Renal pelvis (tissue), 4 donors: ENCODE measurements around the gene MTHFD2. TPM values are rescaled to one million over a fixed set of nuclear protein-coding genes. Genes with fewer than 3 reads are reported as not detected.
"Not testable (repeated sequence)": the region's sequence is repeated elsewhere in the genome, so short reads cannot be mapped to it uniquely, and the experiment has no call there.

Experiments used
- DNase-seq: peaks from one replicate; pipeline ENCODE4 v3.0.0-alpha.2; 2013
- polyA plus RNA-seq, 3 donors: library from polyadenylated mRNA; unstranded; fragments of 120-200 nt; gene quantifications; one replicate each; pipeline ENCODE4 v1.2.1, GENCODE V29; 2013; ENCODE audit not compliant: insufficient read length in 3 of 3

Gene MTHFD2
- polyA plus RNA-seq, 3 donors: 23.8 to 30.8 (median 25.4) TPM

- no peak for DNase-seq
Measured at GRCh38 chr2:74188018-74188601, 10.3 kb upstream of the MTHFD2 start.

DNA sequence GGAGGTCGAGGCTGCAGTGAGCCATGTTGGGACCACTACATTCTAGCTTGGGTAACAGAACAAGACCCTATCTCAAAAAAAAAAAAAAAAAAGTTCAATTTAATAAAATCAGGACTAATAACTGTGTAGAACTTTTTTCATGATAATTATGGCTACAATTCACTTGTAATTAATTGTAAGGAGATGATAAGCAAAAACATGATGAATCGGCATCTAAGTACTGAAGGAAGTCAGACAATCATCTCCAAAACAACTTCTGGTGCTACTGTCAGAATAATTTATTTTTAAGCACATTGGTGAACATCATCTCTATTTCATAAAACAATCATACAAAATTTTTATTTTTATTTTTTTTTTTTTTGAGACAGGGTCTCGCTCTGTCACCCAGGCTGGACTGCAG, 9.7 kb upstream of the MTHFD2 start:
- no peak for DNase-seq

DNA sequence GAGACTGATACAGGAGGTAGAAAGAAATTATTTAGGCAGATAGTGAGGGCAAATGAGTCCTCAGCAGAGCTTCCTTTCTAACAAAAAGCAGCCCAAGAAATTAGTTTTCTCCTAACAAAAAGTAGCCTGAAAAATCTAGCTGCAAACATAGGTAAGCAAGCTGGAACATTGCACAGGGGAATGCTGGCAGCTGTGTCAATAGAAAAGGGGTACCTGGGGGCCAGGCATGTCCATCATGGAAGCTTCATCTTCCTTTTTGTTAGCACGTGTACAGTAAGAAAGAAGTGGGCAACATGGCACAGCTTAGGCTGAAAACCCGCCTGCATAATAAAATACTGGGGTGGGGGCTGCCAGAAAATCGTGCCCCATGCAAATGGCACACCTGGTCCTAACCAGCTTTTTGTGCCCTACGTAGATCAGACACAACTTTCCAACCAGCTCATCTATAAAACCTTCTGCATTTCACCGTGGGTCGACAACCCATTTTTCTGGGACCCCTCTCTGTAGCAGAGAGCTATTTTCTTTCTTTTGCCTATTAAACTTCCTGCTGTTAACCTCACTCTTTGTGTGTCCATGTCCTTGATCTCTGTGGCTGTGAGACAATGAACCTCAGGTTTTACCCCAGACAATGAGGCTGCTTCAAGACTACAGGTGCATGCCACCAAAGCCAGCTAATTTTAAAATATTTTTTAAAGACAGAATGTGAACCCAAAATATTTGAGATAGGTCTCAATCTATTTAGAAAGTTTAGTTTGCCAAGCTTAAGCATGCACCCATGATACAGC, 6.6 kb upstream of the MTHFD2 start:
- no peak for DNase-seq

DNA sequence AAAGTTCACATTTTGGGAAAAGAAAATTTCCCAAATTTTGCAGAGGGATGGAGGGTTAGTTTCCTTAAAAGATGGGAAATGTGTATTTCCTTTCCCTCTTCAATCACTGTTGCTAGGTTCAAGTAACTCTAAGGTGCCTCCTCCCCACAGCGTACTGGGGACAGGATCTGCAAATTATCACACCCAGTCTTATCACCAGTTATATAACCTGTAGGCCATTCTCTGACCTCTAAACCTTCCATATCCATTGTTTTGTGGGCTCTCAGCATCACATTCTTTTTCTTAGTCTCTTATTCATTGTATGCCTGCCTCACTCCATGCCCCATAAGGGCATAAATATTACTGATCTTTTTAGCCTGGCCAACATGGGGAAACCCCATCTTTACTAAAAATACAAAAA, 3.6 kb upstream of the MTHFD2 start:
- DNase-seq: no peak

GRCh38 chr2:74197049-74197448, 1.4 kb upstream of the MTHFD2 start:
- DNase-seq: no peak

GRCh38 chr2:74198023-74198460, 373 bp upstream of the MTHFD2 start:
- DNase-seq: no peak

DNA sequence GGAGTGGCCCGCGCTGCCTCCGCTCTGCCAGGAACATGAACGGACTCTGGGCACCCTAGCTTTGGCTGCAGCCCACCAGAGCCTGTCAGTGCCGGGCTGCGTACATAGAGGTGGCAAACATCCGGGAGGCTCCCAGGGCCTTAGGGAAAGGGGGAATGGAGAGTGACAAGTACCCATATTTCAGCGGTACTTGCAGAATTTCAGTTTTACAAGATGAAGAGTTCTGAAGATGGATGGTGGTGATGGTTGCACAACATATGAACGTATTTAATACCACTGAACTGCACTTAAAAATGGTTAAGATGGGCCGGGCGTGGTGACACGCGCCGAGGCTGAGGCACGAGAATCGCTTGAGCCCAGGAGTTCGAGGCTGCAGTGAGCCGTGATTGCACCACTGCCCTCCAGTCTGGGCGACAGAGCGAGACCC, 873 bp downstream of the MTHFD2 start:
- no peak for DNase-seq

DNA sequence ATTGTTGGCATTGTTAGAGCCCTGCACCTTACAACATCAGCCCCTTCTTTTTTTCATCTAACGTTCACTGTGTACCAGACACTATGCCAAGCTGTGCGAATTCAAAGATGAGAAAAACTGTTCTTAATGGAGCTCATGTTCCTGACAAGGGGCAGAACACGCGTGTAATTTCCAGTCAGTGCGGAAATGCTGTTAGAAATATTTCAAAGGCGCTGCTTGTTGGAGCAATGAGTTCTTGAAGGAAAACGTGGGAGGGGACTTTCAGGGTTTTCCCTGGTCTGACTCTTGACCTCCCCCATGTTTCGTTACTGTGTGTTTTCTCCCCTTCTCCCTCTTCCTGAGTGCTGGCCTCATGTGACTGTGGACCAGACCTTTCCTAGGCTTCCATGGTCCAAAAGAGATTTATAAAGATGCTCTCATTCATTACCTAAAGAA, 1.5 kb downstream of the MTHFD2 start:
- DNase-seq: no peak

- no peak for DNase-seq
Measured at GRCh38 chr2:74201196-74201595, 2.8 kb downstream of the MTHFD2 start.

DNA sequence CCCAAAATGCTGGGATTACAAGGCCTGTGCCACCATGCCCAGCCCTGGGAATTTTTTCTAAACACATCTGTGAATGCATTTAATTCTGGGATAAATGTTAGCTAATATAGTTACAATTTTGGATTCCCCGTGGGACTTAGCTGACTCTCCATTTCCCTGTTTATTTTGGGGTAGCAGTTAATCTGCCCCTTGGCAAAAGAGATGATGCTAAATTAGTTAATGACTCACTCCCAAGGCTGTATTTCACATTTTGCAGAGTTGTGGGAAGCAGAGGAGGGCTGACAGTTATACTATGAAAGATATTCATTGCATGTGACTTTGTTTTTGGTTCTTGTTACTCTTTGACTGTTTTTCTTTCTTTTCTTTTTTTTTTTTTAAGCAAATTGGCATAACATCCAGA, 3.2 kb downstream of the MTHFD2 start:
- no peak for DNase-seq

- no peak for DNase-seq
Measured at GRCh38 chr2:74204436-74204835, 6.0 kb downstream of the MTHFD2 start.

GRCh38 chr2:74205113-74205512, 6.7 kb downstream of the MTHFD2 start:
- DNase-seq: no peak

DNA sequence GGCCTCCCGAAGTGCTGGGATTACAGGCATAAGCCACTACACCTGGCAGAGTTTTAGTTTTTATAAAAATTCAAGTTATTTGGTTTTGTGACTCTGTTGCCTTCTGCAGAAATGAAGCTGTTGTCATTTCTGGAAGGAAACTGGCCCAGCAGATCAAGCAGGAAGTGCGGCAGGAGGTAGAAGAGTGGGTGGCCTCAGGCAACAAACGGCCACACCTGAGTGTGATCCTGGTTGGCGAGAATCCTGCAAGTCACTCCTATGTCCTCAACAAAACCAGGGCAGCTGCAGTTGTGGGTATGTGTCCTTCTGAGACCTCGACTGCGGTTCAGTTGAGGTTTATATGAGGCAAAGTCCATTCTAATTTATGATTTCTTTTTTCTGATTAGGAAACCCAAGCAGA, 7.2 kb downstream of the MTHFD2 start:
- no peak for DNase-seq

DNA sequence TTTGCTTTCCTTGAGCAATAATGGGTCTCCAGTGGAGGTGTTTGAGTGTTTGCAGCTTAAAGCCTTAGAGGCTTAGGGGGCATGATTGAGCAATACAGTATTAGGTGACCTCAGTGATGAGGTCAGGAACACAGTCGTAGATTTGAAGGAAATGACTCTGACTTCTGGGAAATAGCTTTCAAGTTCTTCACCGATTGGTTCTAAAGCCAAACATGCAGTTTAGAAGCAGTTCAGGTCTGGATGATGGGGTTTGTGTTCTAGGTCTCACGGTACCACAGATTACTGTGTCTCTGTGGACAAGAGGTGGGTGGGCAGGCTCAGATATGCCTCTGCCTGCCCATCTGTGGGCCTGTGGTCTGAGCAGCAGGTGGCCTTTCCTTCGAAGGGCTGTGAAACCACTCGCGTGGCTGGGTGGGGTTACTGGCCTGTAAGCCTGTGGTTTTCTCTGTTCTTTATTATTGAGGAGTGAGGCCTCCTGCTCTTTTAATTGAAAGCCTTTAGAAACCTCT, 7.8 kb downstream of the MTHFD2 start:
- no peak for DNase-seq

GRCh38 chr2:74212702-74213410, 14.4 kb downstream of the MTHFD2 start:
- DNase-seq: no peak

GRCh38 chr2:74215771-74216170, 17.4 kb downstream of the MTHFD2 start:
- DNase-seq: not testable (repeated sequence)

- DNase-seq: no peak
Measured at GRCh38 chr2:74216642-74217041, 18.2 kb downstream of the MTHFD2 start.

- no peak for DNase-seq
Measured at GRCh38 chr2:74219846-74220486, 21.6 kb downstream of the MTHFD2 start.

DNA sequence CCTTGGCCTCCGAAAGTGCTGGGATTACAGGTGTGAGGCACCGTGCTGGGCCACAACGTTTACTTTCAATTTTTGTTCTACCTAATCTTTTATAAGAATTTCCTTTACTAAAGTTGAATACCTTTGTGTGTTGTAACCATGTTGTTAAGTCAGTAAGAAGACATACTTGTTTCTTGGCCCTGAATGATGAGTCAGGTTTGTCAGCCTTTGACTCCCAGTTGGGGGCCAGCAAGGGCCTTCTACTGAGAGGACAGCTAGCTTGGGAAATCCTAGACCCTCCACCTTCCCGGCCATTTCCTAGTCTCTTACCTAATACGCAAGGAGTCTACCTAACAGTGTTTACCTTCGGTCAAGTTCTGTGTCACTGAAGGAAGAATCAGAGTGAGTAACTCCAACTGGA, 22.7 kb downstream of the MTHFD2 start:
- no peak for DNase-seq

- no peak for DNase-seq
Measured at GRCh38 chr2:74221604-74222299, 23.3 kb downstream of the MTHFD2 start.

GRCh38 chr2:74222300-74222650, 23.9 kb downstream of the MTHFD2 start:
- DNase-seq: no peak
